HepG2 (cell line): ENCODE measurements around the gene PDILT. TPM values are rescaled to one million over a fixed set of nuclear protein-coding genes. Genes with fewer than 3 reads are reported as not detected.

Experiments
- KAT8 ChIP-seq: IDR thresholded peaks from 2 replicates; pipeline ENCODE4 v1.6.1; 2016; ENCODE audit warnings: missing genetic modification reagents, missing compliant biosample characterization
- NR2F2 ChIP-seq: IDR thresholded peaks from 2 replicates; pipeline ENCODE4 v1.6.1; 2012; ENCODE audit warnings: low read depth, inconsistent platforms, borderline replicate concordance
- RAD51 ChIP-seq: fragments of 450-650 bp; IDR thresholded peaks from 2 replicates; pipeline ENCODE4 v1.6.1; 2016; ENCODE audit warnings: borderline replicate concordance
- ZBTB42 ChIP-seq: sonication (generic); formaldehyde crosslinking; IDR thresholded peaks from 2 replicates; pipeline ENCODE4 v1.5.0; 2020; ENCODE audit warnings: mild to moderate bottlenecking, missing genetic modification reagents
- ZBTB7B ChIP-seq: sonication (generic); formaldehyde crosslinking; IDR thresholded peaks from 2 replicates; pipeline ENCODE4 v1.4.0; 2020; ENCODE audit warnings: missing genetic modification reagents
- ZNF530 ChIP-seq: sonication (generic); formaldehyde crosslinking; IDR thresholded peaks from 2 replicates; pipeline ENCODE4 v1.5.0; 2020; ENCODE audit warnings: low read depth, mild to moderate bottlenecking, missing genetic modification reagents
- ZNF557 ChIP-seq: sonication (generic); formaldehyde crosslinking; IDR thresholded peaks from 2 replicates; pipeline ENCODE4 v1.4.0; 2020; ENCODE audit warnings: missing genetic modification reagents
- ZNF841 ChIP-seq: sonication (generic); formaldehyde crosslinking; IDR thresholded peaks from 2 replicates; pipeline ENCODE4 v1.8.1; 2023; ENCODE audit warnings: missing genetic modification reagents, borderline replicate concordance
- polyA plus RNA-seq, 8 experiments: library from polyadenylated mRNA; depleted of rRNA in 3 of 8; stranded (reverse) in 7 of 8; unstranded in 1 of 8; fragments of >200 nt; fragmentation: Illumina TruSeq in 4 of 8; extraction: Trizol in 4 of 8; gene quantifications; 2 replicates each; pipeline versions ENCODE4 v1.2.1 to v1.2.3, GENCODE V29; 2011 to 2016; ENCODE audit warnings: low read depth in 4 of 8, missing spikeins in 1 of 8, mixed read lengths in 1 of 8; ENCODE audit not compliant: insufficient read depth in 1 of 8
- total RNA-seq, 5 experiments: library from RNA; depleted of rRNA; stranded (reverse); fragments of >200 nt; fragmentation: Illumina TruSeq; extraction: Trizol; gene quantifications; 2 replicates each; pipeline ENCODE4 v1.2.3, GENCODE V29; 2016; ENCODE audit warnings: low read depth in 1 of 5
- TF ChIP-seq, protein P1 (sequence below), 2 experiments: fragments of 450-650 bp in 1 of 2; sonication (generic) in 1 of 2; formaldehyde crosslinking in 1 of 2; IDR thresholded peaks; 2 replicates each; pipeline versions ENCODE4 v1.6.1 to v1.8.0; 2016 to 2022; ENCODE audit warnings: antibody characterized with exemption in 1 of 2, mild to moderate bottlenecking in 1 of 2, missing genetic modification reagents in 1 of 2
- TF ChIP-seq, protein P2 (sequence below): sonication (generic); formaldehyde crosslinking; IDR thresholded peaks from 2 replicates; pipeline ENCODE4 v1.4.0; 2020; ENCODE audit warnings: mild to moderate bottlenecking, missing genetic modification reagents
- TF ChIP-seq, protein P3 (sequence below): sonication (generic); formaldehyde crosslinking; IDR thresholded peaks from 2 replicates; pipeline ENCODE4 v1.4.0; 2020; ENCODE audit warnings: missing genetic modification reagents

PDILT gene
- total and polyA plus RNA-seq, 2 of the 13 experiments (the other 11 are each of a cell fraction or from before 2014, with no cell fraction given), result not detected

DNA sequence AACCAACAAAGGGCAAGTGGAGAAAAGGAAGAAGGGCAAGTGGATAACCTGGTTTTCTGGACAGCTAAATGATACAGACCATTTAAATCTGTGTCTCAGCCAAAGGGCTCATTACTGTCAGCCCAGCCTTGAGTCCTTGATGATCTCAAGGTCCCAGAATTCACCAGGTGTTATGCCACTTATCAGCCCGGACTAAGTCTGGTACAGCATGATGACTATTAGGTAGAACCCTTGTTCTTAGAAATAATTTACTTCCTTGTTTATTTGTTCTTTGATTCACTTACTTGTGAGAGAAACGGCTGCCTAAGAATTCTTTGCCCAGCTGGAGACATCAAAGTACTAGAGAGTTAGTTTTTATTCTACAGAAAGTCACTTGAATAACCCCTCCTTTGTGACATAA, 3.5 kb downstream of the PDILT start (continued):
- TF ChIP-seq, protein P1, sequence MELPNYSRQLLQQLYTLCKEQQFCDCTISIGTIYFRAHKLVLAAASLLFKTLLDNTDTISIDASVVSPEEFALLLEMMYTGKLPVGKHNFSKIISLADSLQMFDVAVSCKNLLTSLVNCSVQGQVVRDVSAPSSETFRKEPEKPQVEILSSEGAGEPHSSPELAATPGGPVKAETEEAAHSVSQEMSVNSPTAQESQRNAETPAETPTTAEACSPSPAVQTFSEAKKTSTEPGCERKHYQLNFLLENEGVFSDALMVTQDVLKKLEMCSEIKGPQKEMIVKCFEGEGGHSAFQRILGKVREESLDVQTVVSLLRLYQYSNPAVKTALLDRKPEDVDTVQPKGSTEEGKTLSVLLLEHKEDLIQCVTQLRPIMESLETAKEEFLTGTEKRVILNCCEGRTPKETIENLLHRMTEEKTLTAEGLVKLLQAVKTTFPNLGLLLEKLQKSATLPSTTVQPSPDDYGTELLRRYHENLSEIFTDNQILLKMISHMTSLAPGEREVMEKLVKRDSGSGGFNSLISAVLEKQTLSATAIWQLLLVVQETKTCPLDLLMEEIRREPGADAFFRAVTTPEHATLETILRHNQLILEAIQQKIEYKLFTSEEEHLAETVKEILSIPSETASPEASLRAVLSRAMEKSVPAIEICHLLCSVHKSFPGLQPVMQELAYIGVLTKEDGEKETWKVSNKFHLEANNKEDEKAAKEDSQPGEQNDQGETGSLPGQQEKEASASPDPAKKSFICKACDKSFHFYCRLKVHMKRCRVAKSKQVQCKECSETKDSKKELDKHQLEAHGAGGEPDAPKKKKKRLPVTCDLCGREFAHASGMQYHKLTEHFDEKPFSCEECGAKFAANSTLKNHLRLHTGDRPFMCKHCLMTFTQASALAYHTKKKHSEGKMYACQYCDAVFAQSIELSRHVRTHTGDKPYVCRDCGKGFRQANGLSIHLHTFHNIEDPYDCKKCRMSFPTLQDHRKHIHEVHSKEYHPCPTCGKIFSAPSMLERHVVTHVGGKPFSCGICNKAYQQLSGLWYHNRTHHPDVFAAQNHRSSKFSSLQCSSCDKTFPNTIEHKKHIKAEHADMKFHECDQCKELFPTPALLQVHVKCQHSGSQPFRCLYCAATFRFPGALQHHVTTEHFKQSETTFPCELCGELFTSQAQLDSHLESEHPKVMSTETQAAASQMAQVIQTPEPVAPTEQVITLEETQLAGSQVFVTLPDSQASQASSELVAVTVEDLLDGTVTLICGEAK (IDR thresholded peaks at IDR 0.05), result no peak
- TF ChIP-seq, protein P1 (CRISPR knock-in tag; IDR thresholded peaks at IDR 0.05), result no peak
- TF ChIP-seq, protein P2, sequence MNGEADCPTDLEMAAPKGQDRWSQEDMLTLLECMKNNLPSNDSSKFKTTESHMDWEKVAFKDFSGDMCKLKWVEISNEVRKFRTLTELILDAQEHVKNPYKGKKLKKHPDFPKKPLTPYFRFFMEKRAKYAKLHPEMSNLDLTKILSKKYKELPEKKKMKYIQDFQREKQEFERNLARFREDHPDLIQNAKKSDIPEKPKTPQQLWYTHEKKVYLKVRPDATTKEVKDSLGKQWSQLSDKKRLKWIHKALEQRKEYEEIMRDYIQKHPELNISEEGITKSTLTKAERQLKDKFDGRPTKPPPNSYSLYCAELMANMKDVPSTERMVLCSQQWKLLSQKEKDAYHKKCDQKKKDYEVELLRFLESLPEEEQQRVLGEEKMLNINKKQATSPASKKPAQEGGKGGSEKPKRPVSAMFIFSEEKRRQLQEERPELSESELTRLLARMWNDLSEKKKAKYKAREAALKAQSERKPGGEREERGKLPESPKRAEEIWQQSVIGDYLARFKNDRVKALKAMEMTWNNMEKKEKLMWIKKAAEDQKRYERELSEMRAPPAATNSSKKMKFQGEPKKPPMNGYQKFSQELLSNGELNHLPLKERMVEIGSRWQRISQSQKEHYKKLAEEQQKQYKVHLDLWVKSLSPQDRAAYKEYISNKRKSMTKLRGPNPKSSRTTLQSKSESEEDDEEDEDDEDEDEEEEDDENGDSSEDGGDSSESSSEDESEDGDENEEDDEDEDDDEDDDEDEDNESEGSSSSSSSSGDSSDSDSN (CRISPR knock-in tag), result no peak
- no peak for TF ChIP-seq ZBTB7B (CRISPR knock-in tag)
- TF ChIP-seq, protein P3, sequence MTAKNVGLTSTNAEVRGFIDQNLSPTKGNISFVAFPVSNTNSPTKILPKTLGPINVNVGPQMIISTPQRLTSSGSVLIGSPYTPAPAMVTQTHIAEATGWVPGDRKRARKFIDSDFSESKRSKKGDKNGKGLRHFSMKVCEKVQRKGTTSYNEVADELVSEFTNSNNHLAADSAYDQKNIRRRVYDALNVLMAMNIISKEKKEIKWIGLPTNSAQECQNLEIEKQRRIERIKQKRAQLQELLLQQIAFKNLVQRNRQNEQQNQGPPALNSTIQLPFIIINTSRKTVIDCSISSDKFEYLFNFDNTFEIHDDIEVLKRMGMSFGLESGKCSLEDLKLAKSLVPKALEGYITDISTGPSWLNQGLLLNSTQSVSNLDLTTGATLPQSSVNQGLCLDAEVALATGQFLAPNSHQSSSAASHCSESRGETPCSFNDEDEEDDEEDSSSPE (CRISPR knock-in tag), result no peak
- TF ChIP-seq ZBTB42 (CRISPR knock-in tag), result 0 out of 2 replicates have a peak, but pooled peaks have one; percentile 42
- TF ChIP-seq NR2F2, result no peak
- TF ChIP-seq ZNF557 (CRISPR knock-in tag), result no peak
- no peak for TF ChIP-seq KAT8 (CRISPR knock-in tag)
- no peak for TF ChIP-seq ZNF530
- no peak for TF ChIP-seq RAD51
- TF ChIP-seq ZNF841 (CRISPR knock-in tag), result no peak
